NB4 (cell line): ENCODE data around the gene CT45A9.
"Not testable (repeated sequence)": the region's sequence is repeated elsewhere in the genome, so short reads cannot be mapped to it uniquely, and the experiment has no call there.

Experiments
- DNase-seq: peaks from one replicate; pipeline ENCODE4 v3.0.0; 2010; ENCODE audit warnings: low read depth
- H3K4me3 ChIP-seq: one replicate; pipeline ENCODE4 v1.5.1; 2011; ENCODE audit warnings: mild to moderate bottlenecking, low read depth, low read length, moderate library complexity
- CTCF ChIP-seq: IDR thresholded peaks from one replicate; pipeline ENCODE4 v1.5.1; 2012; ENCODE audit warnings: low read depth, low read length

Gene CT45A9

DNA sequence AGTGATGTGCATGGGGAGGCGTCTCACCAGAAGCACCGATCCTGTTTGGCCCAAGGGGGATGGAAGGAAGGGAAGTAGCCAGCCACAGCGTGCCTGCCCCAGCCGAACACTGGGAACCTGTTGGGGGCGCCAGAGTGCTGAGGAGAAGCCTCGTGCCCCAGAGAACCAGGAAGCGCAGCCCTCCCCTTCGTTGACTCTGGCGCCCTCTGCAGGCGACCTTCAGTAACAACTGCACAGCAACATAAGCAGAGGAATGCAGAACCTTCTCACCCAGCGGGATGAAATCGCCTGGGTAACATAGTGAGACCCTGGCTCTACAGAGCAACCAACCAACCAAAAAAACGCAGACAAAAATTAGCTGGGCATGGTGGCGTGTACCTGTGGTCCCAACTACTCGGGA lies 17.4 kb upstream of the CT45A9 start:
- TF ChIP-seq CTCF, result peak; percentile 21
- DNase-seq, result peak; percentile 55
- H3K4me3 ChIP-seq, result not testable (repeated sequence)

GRCh38 chrX:135888230-135888629 lies 16.6 kb upstream of the CT45A9 start:
- DNase-seq, H3K4me3 ChIP-seq: not testable (repeated sequence)

DNA sequence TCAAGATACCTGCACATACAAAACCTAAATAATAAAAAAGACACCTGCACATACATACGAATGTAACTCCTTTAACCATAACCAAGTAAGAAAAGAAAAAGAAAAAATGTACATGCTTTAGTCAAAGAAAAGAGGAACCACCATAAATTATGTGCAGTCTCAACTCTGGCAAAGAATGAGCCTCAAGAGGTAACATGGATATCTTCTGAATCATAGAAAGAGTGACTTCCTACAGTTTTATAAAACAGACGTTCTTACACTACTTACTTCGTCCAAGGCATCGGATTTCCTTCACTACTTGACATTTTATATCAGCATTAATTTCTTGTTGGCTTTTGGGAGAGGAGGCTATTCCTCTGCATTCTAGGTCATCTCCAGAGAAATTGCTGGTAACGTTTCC lies 11.1 kb upstream of the CT45A9 start:
- H3K4me3 ChIP-seq, result not testable (repeated sequence)
- DNase-seq, result peak; percentile 0

- DNase-seq, result not testable (repeated sequence)
Observed at GRCh38 chrX:135854438-135854837, 17.2 kb downstream of the CT45A9 start, which contains the start of gene CT45A8. Gene CT45A8 (minus strand): TSS chrX:135854538. CDS start chrX:135850783, 3,755 bp downstream.

DNA sequence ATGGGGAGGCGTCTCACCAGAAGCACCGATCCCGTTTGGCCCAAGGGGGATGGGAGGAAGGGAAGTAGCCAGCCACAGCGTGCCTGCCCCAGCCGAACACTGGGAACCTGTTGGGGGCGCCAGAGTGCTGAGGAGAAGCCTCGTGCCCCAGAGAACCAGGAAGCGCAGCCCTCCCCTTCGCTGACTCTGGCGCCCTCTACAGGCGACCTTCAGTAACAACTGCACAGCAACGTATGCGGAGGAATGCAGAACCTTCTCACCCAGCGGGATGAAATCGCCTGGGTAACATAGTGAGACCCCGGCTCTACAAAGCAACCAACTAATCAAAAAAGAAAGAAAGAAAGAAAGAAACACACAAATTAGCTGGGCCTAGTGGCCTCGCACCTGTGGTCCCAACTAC lies 34.4 kb downstream of the CT45A9 start, which contains the start of gene CT45A7:
TSS of gene CT45A7 (minus strand) at position 101 of the 400 bp plus-strand sequence. CDS start 3,747 bp downstream, outside the sequence.
- not testable (repeated sequence) for DNase-seq, H3K4me3 ChIP-seq

More at GRCh38 chrX:135854438-135854837, 17.2 kb downstream of the CT45A9 start, which contains the start of gene CT45A8:
- H3K4me3 ChIP-seq, result not testable (repeated sequence)

DNA sequence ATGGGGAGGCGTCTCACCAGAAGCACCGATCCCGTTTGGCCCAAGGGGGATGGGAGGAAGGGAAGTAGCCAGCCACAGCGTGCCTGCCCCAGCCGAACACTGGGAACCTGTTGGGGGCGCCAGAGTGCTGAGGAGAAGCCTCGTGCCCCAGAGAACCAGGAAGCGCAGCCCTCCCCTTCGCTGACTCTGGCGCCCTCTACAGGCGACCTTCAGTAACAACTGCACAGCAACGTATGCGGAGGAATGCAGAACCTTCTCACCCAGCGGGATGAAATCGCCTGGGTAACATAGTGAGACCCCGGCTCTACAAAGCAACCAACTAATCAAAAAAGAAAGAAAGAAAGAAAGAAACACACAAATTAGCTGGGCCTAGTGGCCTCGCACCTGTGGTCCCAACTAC lies 51.7 kb downstream of the CT45A9 start, which contains the start of gene CT45A2:
TSS of gene CT45A2 (minus strand) at position 101 of the 400 bp plus-strand sequence. CDS start 3,747 bp downstream, outside the sequence.
- not testable (repeated sequence) for DNase-seq, H3K4me3 ChIP-seq
